ENCODE results near the gene KCNMA1. TPM values are rescaled to one million over a fixed set of nuclear protein-coding genes. Genes with fewer than 3 reads are reported as not detected.

KCNMA1 gene
- total and polyA plus RNA-seq, 4 experiments from 2014 or later: 0.26 TPM; not detected in 3

DNA sequence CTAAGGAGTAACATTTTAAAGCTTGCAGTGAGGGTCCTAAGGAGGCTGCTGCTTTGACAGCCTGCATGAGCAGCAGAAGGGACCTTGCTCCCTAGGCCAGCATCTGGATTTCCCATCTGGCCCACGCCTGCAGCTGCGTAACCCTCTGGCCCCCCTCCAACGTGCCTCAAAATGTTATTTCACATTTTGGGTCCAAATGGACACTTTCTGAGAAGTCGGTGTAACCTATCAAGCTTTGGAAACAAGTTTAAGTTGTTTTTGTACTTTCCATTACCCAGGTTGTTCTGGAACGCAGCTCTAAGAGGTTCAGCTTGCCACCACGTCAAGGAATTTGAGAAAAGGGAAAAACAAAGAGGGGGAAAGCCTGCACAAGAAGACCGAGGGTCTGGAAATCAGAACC is 338.3 kb downstream of the KCNMA1 start:
- Histone ChIP-seq H3K27ac (ENCODE audit: low read depth, low read length) (no peak overlapping the region), H3K9me3 (ENCODE audit: control insufficient read depth in 1 of 2, low read length in 2 of 2) (no peaks in the 10 kb centered on the region), H3K4me1 (ENCODE audit: insufficient read depth, low read length) (no peaks in the 10 kb centered on the region), H3K27me3 (ENCODE audit: insufficient read depth, low read length) (no peaks in the 10 kb centered on the region), H3K36me3 (ENCODE audit: insufficient read depth, low read length) (no peaks in the 10 kb centered on the region), H3K4me3 (ENCODE audit: low read length in 2 of 2) (no peak overlapping the region)
- DNase-seq: no peak
- no peak overlapping the region for H3K27ac Mint-ChIP-seq
- CTCF ChIA-PET (ENCODE audit: partially characterized antibody): no interaction called here
- no peaks in the 10 kb centered on the region for H3K36me3 Mint-ChIP-seq
- H3K9me3 Mint-ChIP-seq: peaks cover 0 to 8% (median 2%) of the 10 kb centered on the region in 8 donors
- POLR2A ChIA-PET (ENCODE audit: partially characterized antibody): no interaction called here
- intact Hi-C loops (cut with micrococcal nuclease): no loop called here
- H3K27me3 Mint-ChIP-seq: peaks cover 1 to 3% of the 10 kb centered on the region in 2 donors
- H3K4me3 Mint-ChIP-seq: no peak overlapping the region
- no peaks in the 10 kb centered on the region for H3K4me1 Mint-ChIP-seq

- no peak for DNase-seq
- no peaks in the 10 kb centered on the region for H3K4me1 Mint-ChIP-seq
- no peak overlapping the region for H3K27ac Mint-ChIP-seq
- Histone ChIP-seq H3K27ac (ENCODE audit: low read depth, low read length) (no peak overlapping the region), H3K4me3 (ENCODE audit: low read length in 2 of 2) (no peak overlapping the region), H3K9me3 (ENCODE audit: control insufficient read depth in 1 of 2, low read length in 2 of 2) (no peaks in the 10 kb centered on the region), H3K27me3 (ENCODE audit: insufficient read depth, low read length) (no peaks in the 10 kb centered on the region), H3K4me1 (ENCODE audit: insufficient read depth, low read length) (no peaks in the 10 kb centered on the region), H3K36me3 (ENCODE audit: insufficient read depth, low read length) (no peaks in the 10 kb centered on the region)
- intact Hi-C loops (cut with micrococcal nuclease): no loop called here
- H3K36me3 Mint-ChIP-seq: no peaks in the 10 kb centered on the region
- peaks cover 0 to 5% (median 0%) of the 10 kb centered on the region in 8 donors for H3K9me3 Mint-ChIP-seq
- H3K27me3 Mint-ChIP-seq: peaks cover 1 to 3% of the 10 kb centered on the region in 2 donors
- ChIA-PET POLR2A (ENCODE audit: partially characterized antibody) (no interaction called here), CTCF (ENCODE audit: partially characterized antibody) (no interaction called here)
- no peak overlapping the region for H3K4me3 Mint-ChIP-seq
These were observed 340.2 kb downstream of the KCNMA1 start for GRCh38 chr10:77297393-77297739.

DNA sequence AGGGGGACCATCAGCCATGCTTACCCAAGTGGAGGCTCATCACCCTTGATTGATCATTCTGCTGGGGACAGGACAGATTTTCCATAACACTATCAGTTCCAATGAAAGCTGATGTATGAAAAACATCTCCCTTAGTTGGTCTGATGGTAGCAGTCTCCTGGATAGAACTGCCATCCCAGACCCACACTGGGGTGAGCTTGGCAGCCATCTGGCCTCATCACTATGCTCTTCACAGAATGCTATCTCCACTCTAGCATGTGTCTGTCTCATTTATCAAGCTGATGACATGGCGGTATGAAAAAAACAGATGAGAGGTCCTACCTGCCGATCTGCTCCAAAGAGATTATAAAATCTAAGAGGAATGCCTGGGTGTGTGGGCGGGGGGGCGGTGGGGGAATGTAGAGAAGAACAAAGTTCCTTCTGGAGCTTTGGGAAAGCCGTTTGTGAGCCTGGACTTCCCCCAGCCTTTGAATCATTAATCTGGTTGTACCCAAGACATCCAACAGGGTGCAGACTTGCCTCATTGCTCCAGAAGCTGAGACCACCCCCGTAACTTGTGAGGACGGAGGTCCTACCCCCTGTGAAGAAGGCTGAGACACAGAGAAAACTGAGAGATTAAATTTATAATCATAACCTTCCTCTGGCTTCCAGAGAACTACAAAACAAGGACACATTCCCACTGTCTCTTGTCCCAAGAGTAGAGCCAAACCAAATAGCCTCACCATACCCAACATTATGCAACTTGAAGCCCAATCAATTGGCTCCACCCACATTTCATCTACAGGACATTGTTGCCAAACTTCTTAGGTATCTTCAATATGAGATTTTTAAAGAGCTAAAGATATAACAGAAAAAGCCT is 340.8 kb downstream of the KCNMA1 start:
- no peak overlapping the region for H3K4me3 Mint-ChIP-seq
- no peak for DNase-seq
- H3K27ac Mint-ChIP-seq: no peak overlapping the region
- H3K27me3 ChIP-seq (ENCODE audit: insufficient read depth, low read length): no peaks in the 10 kb centered on the region
- H3K4me1 Mint-ChIP-seq: no peaks in the 10 kb centered on the region
- H3K27ac ChIP-seq (ENCODE audit: low read depth, low read length): no peak overlapping the region
- no peaks in the 10 kb centered on the region for H3K36me3 ChIP-seq (ENCODE audit: insufficient read depth, low read length)
- H3K4me1 ChIP-seq (ENCODE audit: insufficient read depth, low read length): no peaks in the 10 kb centered on the region
- intact Hi-C loops (cut with micrococcal nuclease): no loop called here
- H3K36me3 Mint-ChIP-seq: no peaks in the 10 kb centered on the region
- ChIA-PET CTCF (ENCODE audit: partially characterized antibody) (no interaction called here), POLR2A (ENCODE audit: partially characterized antibody) (no interaction called here)
- H3K9me3 Mint-ChIP-seq: peaks cover 0 to 5% (median 0%) of the 10 kb centered on the region in 8 donors
- no peaks in the 10 kb centered on the region for H3K9me3 ChIP-seq (ENCODE audit: control insufficient read depth in 1 of 2, low read length in 2 of 2)
- no peak overlapping the region for H3K4me3 ChIP-seq (ENCODE audit: low read length in 2 of 2)
- peaks cover 0 to 3% of the 10 kb centered on the region in 2 donors for H3K27me3 Mint-ChIP-seq

GRCh38 chr10:77293773-77294172 is 343.8 kb downstream of the KCNMA1 start:
- Mint-ChIP-seq H3K4me3 (no peak overlapping the region), H3K9me3 (peaks cover 0 to 4% (median 0%) of the 10 kb centered on the region in 8 donors), H3K36me3 (no peaks in the 10 kb centered on the region), H3K27ac (no peak overlapping the region), H3K27me3 (peaks cover 0 to 2% of the 10 kb centered on the region in 2 donors), H3K4me1 (no peaks in the 10 kb centered on the region)
- CTCF ChIA-PET (ENCODE audit: partially characterized antibody): no interaction called here
- no peaks in the 10 kb centered on the region for H3K9me3 ChIP-seq (ENCODE audit: control insufficient read depth in 1 of 2, low read length in 2 of 2)
- DNase-seq: no peak
- POLR2A ChIA-PET (ENCODE audit: partially characterized antibody): interaction anchor here (0.6 kb wide), 1 partner anchor 506 kb away, joined by 4 read pairs; no protein-coding TSS in a partner anchor
- no peak overlapping the region for H3K4me3 ChIP-seq (ENCODE audit: low read length in 2 of 2)
- no peaks in the 10 kb centered on the region for H3K4me1 ChIP-seq (ENCODE audit: insufficient read depth, low read length)
- intact Hi-C loops (cut with micrococcal nuclease): no loop called here
- no peaks in the 10 kb centered on the region for H3K27me3 ChIP-seq (ENCODE audit: insufficient read depth, low read length)
- H3K36me3 ChIP-seq (ENCODE audit: insufficient read depth, low read length): no peaks in the 10 kb centered on the region
- no peak overlapping the region for H3K27ac ChIP-seq (ENCODE audit: low read depth, low read length)

GRCh38 chr10:77293347-77293746 is 344.3 kb downstream of the KCNMA1 start:
- Mint-ChIP-seq H3K9me3 (peaks cover 0 to 4% (median 0%) of the 10 kb centered on the region in 8 donors), H3K4me1 (no peaks in the 10 kb centered on the region)

DNA sequence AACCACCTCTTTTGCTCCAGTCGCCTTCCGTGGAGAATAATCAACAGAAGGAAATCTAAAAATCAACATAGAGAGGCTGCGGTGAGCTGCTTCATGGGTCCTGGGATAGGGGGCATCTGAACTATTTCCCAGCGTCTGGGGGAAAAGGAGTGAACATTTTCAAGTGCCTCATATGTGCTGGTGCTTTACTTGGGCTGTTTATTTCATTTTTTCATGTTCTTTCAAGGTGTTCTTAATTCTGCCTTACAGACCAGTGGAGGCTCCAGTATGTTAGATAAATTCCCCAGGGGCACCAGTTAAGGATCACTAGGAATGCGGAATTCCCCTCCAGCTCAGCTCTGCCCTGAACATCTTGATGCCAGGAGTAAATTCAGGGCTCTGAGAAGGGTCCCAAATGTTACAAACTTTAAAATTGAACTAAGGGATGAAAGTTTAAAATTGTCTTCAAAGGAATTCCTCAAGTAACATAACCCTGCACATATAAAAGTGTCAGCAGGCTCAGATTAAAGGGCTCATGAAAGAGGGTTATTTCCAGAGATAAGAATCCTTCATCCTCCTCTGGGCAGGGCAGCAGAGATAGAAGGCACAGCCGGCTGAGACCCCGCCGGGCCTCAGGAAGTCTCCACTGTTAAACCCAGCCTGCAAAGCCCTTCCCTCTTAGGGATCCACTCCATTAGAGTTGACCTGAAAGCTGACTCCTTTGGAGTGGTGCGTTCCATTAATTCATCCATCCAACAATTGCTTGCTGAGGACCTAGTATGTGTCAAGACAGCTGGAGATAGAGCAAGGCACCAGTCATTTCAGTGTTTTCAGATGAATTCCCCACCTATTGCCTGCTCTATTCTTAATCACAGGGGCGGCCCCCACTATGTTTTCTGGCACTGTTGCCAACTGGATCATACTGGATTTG is 345.8 kb downstream of the KCNMA1 start:
- peaks cover 0 to 4% (median 0%) of the 10 kb centered on the region in 8 donors for H3K9me3 Mint-ChIP-seq
- no peaks in the 10 kb centered on the region for H3K27me3 ChIP-seq (ENCODE audit: insufficient read depth, low read length)

More at GRCh38 chr10:77293347-77293746, 344.3 kb downstream of the KCNMA1 start:
- no peak for DNase-seq
- Histone ChIP-seq H3K36me3 (ENCODE audit: insufficient read depth, low read length) (no peaks in the 10 kb centered on the region), H3K4me1 (ENCODE audit: insufficient read depth, low read length) (no peaks in the 10 kb centered on the region), H3K4me3 (ENCODE audit: low read length in 2 of 2) (no peak overlapping the region), H3K27me3 (ENCODE audit: insufficient read depth, low read length) (no peaks in the 10 kb centered on the region), H3K27ac (ENCODE audit: low read depth, low read length) (no peak overlapping the region), H3K9me3 (ENCODE audit: control insufficient read depth in 1 of 2, low read length in 2 of 2) (no peaks in the 10 kb centered on the region)
- intact Hi-C loops (cut with micrococcal nuclease): no loop called here
- Mint-ChIP-seq H3K36me3 (no peaks in the 10 kb centered on the region), H3K27ac (no peak overlapping the region), H3K27me3 (peaks cover 0 to 2% of the 10 kb centered on the region in 2 donors), H3K4me3 (no peak overlapping the region)
- ChIA-PET POLR2A (ENCODE audit: partially characterized antibody) (interaction anchor here (0.6 kb wide), 1 partner anchor 507 kb away, joined by 4 read pairs; no protein-coding TSS in a partner anchor), CTCF (ENCODE audit: partially characterized antibody) (no interaction called here)

DNA sequence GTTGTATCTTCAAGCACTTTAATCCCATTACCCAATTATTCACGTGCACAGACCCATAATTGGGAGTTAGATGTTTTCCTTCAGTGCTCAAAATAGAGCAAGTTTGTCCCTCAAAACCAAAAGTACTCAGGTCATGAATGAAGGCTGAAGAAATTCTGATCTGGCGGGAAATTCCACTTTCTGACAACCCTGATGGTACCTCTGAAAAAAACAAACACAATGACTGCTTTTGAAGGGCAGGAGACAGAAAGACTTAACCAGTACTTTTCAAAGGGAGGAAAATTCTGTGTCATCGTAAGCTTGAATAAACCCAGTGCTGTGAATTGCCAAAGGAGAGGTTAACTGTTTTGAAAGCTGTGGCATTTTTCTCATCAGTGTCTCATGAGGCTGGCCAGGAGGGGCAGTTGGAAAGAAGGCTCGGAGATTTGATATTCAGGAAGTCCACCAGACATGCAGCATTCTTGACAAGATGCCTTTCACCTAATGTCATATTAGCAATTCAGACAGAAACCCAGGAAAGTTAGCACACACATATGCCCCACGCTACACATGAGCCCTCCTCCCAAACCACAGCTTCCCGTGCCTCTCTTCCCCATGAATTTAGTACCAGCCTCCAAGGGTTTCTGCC is 347.0 kb downstream of the KCNMA1 start:
- Mint-ChIP-seq H3K4me1 (no peaks in the 10 kb centered on the region), H3K9me3 (peaks cover 0 to 2% (median 0%) of the 10 kb centered on the region in 8 donors), H3K4me3 (no peak overlapping the region), H3K27ac (no peak overlapping the region), H3K27me3 (peaks cover 1 to 3% of the 10 kb centered on the region in 2 donors), H3K36me3 (no peaks in the 10 kb centered on the region)
- Histone ChIP-seq H3K4me3 (ENCODE audit: low read length in 2 of 2) (no peak overlapping the region), H3K27me3 (ENCODE audit: insufficient read depth, low read length) (no peaks in the 10 kb centered on the region), H3K4me1 (ENCODE audit: insufficient read depth, low read length) (no peaks in the 10 kb centered on the region), H3K27ac (ENCODE audit: low read depth, low read length) (no peak overlapping the region), H3K36me3 (ENCODE audit: insufficient read depth, low read length) (no peaks in the 10 kb centered on the region), H3K9me3 (ENCODE audit: control insufficient read depth in 1 of 2, low read length in 2 of 2) (no peaks in the 10 kb centered on the region)
- no peak for DNase-seq
- POLR2A ChIA-PET (ENCODE audit: partially characterized antibody): no interaction called here
- intact Hi-C loops (cut with micrococcal nuclease): no loop called here
- CTCF ChIA-PET (ENCODE audit: partially characterized antibody): no interaction called here

More for the DNA sequence above, 345.8 kb downstream of the KCNMA1 start:
- no peak overlapping the region for H3K4me3 ChIP-seq (ENCODE audit: low read length in 2 of 2)
- no peak for DNase-seq
- no peaks in the 10 kb centered on the region for H3K9me3 ChIP-seq (ENCODE audit: control insufficient read depth in 1 of 2, low read length in 2 of 2)
- ChIA-PET POLR2A (ENCODE audit: partially characterized antibody) (no interaction called here), CTCF (ENCODE audit: partially characterized antibody) (no interaction called here)
- no peaks in the 10 kb centered on the region for H3K36me3 ChIP-seq (ENCODE audit: insufficient read depth, low read length)
- no peak overlapping the region for H3K27ac Mint-ChIP-seq
- H3K4me1 Mint-ChIP-seq: no peaks in the 10 kb centered on the region
- intact Hi-C loops (cut with micrococcal nuclease): no loop called here
- H3K36me3 Mint-ChIP-seq: no peaks in the 10 kb centered on the region
- no peak overlapping the region for H3K4me3 Mint-ChIP-seq
- H3K27me3 Mint-ChIP-seq: peaks cover 0 to 2% of the 10 kb centered on the region in 2 donors
- no peaks in the 10 kb centered on the region for H3K4me1 ChIP-seq (ENCODE audit: insufficient read depth, low read length)
- no peak overlapping the region for H3K27ac ChIP-seq (ENCODE audit: low read depth, low read length)

Data from CD4-positive, alpha-beta memory T cell (primary cell).